ENCODE results near the gene JARID2. TPM values are rescaled to one million over a fixed set of nuclear protein-coding genes. Genes with fewer than 3 reads are reported as not detected.

Gene JARID2
- polyA plus RNA-seq, 1 donor from 2014 or later: 25.5 TPM

GRCh38 chr6:15544321-15544900 lies 298.5 kb downstream of the JARID2 start:
- no peak overlapping the region for H3K4me3 ChIP-seq (ENCODE audit: low read length)
- H3K9me2 ChIP-seq (ENCODE audit: insufficient read depth, low read length): no peaks in the 10 kb centered on the region
- no peak overlapping the region for H2AFZ ChIP-seq (ENCODE audit: low read depth, low read length)
- no peak overlapping the region for H3K4me2 ChIP-seq (ENCODE audit: low read length)
- no peak overlapping the region for H3K27ac ChIP-seq (ENCODE audit: low read length)
- H3K9ac ChIP-seq (ENCODE audit: low read length): no peak overlapping the region
- no peaks in the 10 kb centered on the region for H3K9me3 ChIP-seq (ENCODE audit: low read length)
- no peaks in the 10 kb centered on the region for H4K20me1 ChIP-seq (ENCODE audit: insufficient read depth)
- H3K79me2 ChIP-seq (replicated peaks; ENCODE audit: insufficient read depth, low read length): no peaks in the 10 kb centered on the region
- H3K27me3 ChIP-seq (ENCODE audit: insufficient read depth, low read depth, low read length): no peaks in the 10 kb centered on the region
- H3K36me3 ChIP-seq (ENCODE audit: insufficient read depth, low read length): no peaks in the 10 kb centered on the region
- H3F3A ChIP-seq (ENCODE audit: insufficient read depth, low read length, poor library complexity, severe bottlenecking): no peaks in the 10 kb centered on the region
- TF ChIP-seq, protein P1, sequence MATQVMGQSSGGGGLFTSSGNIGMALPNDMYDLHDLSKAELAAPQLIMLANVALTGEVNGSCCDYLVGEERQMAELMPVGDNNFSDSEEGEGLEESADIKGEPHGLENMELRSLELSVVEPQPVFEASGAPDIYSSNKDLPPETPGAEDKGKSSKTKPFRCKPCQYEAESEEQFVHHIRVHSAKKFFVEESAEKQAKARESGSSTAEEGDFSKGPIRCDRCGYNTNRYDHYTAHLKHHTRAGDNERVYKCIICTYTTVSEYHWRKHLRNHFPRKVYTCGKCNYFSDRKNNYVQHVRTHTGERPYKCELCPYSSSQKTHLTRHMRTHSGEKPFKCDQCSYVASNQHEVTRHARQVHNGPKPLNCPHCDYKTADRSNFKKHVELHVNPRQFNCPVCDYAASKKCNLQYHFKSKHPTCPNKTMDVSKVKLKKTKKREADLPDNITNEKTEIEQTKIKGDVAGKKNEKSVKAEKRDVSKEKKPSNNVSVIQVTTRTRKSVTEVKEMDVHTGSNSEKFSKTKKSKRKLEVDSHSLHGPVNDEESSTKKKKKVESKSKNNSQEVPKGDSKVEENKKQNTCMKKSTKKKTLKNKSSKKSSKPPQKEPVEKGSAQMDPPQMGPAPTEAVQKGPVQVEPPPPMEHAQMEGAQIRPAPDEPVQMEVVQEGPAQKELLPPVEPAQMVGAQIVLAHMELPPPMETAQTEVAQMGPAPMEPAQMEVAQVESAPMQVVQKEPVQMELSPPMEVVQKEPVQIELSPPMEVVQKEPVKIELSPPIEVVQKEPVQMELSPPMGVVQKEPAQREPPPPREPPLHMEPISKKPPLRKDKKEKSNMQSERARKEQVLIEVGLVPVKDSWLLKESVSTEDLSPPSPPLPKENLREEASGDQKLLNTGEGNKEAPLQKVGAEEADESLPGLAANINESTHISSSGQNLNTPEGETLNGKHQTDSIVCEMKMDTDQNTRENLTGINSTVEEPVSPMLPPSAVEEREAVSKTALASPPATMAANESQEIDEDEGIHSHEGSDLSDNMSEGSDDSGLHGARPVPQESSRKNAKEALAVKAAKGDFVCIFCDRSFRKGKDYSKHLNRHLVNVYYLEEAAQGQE (IDR thresholded peaks at IDR 0.05; ENCODE audit: borderline replicate concordance): no peak
- TF ChIP-seq TAF1 (IDR thresholded peaks at IDR 0.05; ENCODE audit: low read depth) (no peak), POLR2AphosphoS5 (IDR thresholded peaks at IDR 0.05) (no peak), RAD21 (conservative IDR thresholded peaks at IDR 0.05) (no peak), MXI1 (conservative IDR thresholded peaks at IDR 0.05; ENCODE audit: poor library complexity, severe bottlenecking) (no peak), EZH2 (IDR thresholded peaks at IDR 0.05; ENCODE audit: borderline replicate concordance, insufficient read depth, low read length, poor library complexity, severe bottlenecking) (no peak), SMC3 (conservative IDR thresholded peaks at IDR 0.05; ENCODE audit: poor library complexity) (no peak), EP300 (conservative IDR thresholded peaks at IDR 0.05; ENCODE audit: poor library complexity, severe bottlenecking) (no peak)
- TF ChIP-seq, protein P2, sequence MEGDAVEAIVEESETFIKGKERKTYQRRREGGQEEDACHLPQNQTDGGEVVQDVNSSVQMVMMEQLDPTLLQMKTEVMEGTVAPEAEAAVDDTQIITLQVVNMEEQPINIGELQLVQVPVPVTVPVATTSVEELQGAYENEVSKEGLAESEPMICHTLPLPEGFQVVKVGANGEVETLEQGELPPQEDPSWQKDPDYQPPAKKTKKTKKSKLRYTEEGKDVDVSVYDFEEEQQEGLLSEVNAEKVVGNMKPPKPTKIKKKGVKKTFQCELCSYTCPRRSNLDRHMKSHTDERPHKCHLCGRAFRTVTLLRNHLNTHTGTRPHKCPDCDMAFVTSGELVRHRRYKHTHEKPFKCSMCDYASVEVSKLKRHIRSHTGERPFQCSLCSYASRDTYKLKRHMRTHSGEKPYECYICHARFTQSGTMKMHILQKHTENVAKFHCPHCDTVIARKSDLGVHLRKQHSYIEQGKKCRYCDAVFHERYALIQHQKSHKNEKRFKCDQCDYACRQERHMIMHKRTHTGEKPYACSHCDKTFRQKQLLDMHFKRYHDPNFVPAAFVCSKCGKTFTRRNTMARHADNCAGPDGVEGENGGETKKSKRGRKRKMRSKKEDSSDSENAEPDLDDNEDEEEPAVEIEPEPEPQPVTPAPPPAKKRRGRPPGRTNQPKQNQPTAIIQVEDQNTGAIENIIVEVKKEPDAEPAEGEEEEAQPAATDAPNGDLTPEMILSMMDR (IDR thresholded peaks at IDR 0.05; ENCODE audit: poor library complexity, severe bottlenecking): no peak

DNA sequence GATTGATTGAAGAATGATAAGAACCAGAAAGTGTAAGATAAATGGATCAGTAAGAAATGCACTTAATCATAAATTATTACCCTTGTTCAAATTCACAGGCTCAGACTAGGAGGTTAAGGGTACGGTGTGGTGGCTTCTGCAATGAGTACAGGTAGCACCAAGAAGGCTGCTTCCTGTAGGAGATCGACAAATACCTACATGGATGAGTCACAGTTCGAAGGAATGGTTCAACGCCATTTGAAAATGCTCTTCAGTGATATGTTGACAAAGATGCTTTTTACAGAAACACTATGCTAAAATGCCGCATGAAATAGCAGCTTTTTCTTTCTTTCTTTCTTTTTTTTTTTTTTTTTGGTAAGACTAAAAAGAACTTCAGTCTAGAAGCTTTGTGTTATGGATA lies 300.7 kb downstream of the JARID2 start:
- Histone ChIP-seq H3K27me3 (ENCODE audit: insufficient read depth, low read depth, low read length) (no peaks in the 10 kb centered on the region), H3K79me2 (replicated peaks; ENCODE audit: insufficient read depth, low read length) (no peaks in the 10 kb centered on the region), H3K36me3 (ENCODE audit: insufficient read depth, low read length) (no peaks in the 10 kb centered on the region), H2AFZ (ENCODE audit: low read depth, low read length) (no peak overlapping the region), H3K9me2 (ENCODE audit: insufficient read depth, low read length) (no peaks in the 10 kb centered on the region), H4K20me1 (ENCODE audit: insufficient read depth) (no peaks in the 10 kb centered on the region), H3K9ac (ENCODE audit: low read length) (no peak overlapping the region), H3K27ac (ENCODE audit: low read length) (no peak overlapping the region), H3K4me2 (ENCODE audit: low read length) (no peak overlapping the region), H3F3A (ENCODE audit: insufficient read depth, low read length, poor library complexity, severe bottlenecking) (no peaks in the 10 kb centered on the region), H3K9me3 (ENCODE audit: low read length) (no peaks in the 10 kb centered on the region), H3K4me3 (ENCODE audit: low read length) (no peak overlapping the region)
- TF ChIP-seq SMC3 (conservative IDR thresholded peaks at IDR 0.05; ENCODE audit: poor library complexity): no peak
- TF ChIP-seq, protein P2 (IDR thresholded peaks at IDR 0.05; ENCODE audit: poor library complexity, severe bottlenecking): no peak
- TF ChIP-seq POLR2AphosphoS5 (IDR thresholded peaks at IDR 0.05): no peak
- no peak for TF ChIP-seq RAD21 (conservative IDR thresholded peaks at IDR 0.05)
- TF ChIP-seq TAF1 (IDR thresholded peaks at IDR 0.05; ENCODE audit: low read depth): no peak
- TF ChIP-seq EZH2 (IDR thresholded peaks at IDR 0.05; ENCODE audit: borderline replicate concordance, insufficient read depth, low read length, poor library complexity, severe bottlenecking): no peak
- no peak for TF ChIP-seq MXI1 (conservative IDR thresholded peaks at IDR 0.05; ENCODE audit: poor library complexity, severe bottlenecking)
- TF ChIP-seq, protein P1 (IDR thresholded peaks at IDR 0.05; ENCODE audit: borderline replicate concordance): no peak
- TF ChIP-seq EP300 (conservative IDR thresholded peaks at IDR 0.05; ENCODE audit: poor library complexity, severe bottlenecking): no peak
